Left renal pelvis (tissue), 4 donors: ENCODE measurements around the gene CDK15. TPM values are rescaled to one million over a fixed set of nuclear protein-coding genes. Genes with fewer than 3 reads are reported as not detected.
"Not testable (repeated sequence)": the region's sequence is repeated elsewhere in the genome, so short reads cannot be mapped to it uniquely, and the experiment has no call there.

ENCODE experiments used
- DNase-seq, 4 donors: peaks; one replicate each; pipeline ENCODE4 v3.0.0-alpha.2; 2013; ENCODE audit warnings: low read depth in 4 of 4, low spot score in 3 of 4
- polyA plus RNA-seq, 4 donors: library from polyadenylated mRNA; unstranded; fragments of 120-200 nt; gene quantifications; one replicate each; pipeline ENCODE4 v1.2.1, GENCODE V29; 2013; ENCODE audit not compliant: insufficient read length in 4 of 4

The CDK15 gene
- polyA plus RNA-seq = 1 to 10 TPM; 1.0 to 3.5 (median 1.3) TPM

DNA sequence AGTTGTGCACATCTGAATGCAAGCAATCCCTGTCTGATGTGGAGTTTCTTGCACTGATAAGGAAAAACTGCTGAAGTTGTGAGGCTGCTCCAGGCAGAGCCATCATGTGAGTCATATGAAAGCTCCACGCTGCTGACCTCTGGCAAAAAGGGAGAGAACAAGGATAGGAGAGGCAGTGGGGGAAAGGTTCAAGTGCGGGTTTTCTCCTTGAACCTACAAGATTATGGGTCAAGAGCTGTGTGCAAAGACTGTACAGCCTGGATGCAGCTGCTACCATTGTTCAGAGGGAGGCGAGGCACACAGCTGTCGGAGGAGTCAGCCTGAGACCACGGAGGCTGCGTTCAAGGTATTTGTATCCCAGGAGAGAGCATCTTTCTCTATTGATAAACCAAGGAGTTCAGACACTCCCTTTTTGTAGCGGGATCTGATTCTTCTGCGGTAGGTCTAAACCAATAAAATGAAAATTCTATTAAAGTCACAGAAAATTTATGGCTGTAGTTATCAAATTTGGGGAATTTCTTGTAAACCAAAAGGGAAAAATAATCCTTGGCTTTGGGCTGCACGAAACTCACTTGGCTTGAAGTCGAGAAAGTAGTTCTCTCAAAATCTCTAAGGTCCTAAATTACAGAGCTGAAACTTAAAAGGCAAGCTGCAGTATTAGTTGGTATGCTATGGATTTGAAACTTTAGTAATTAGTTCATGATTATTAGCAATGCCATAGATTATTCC, at the start of gene CDK15:
Gene CDK15, plus strand, starts transcription at position 96 of the 729 bp plus-strand sequence. Its CDS starts 128 bp downstream, at position 224.
- DNase-seq = peak in 1 of 4 donors; percentile 38

DNA sequence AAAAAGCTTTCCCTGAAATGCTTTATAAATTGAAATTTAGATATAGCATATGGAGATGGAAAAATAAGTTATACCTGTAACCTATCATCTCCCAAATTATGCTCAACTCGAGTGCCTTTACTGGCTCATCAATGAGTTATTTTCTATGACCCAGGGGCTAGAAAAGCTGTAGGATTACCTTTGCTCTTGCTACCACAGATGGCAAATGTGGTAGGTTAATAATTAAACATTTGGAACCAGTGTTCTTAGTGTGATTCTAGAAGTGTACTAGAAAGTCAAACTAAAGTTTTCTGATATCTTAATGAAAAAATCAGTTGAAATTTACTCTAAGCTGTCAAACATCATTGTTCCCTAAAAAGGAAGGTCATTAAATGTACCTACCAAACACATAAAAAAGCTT, 48.1 kb upstream of the CDK15 start:
- DNase-seq = no peak

DNA sequence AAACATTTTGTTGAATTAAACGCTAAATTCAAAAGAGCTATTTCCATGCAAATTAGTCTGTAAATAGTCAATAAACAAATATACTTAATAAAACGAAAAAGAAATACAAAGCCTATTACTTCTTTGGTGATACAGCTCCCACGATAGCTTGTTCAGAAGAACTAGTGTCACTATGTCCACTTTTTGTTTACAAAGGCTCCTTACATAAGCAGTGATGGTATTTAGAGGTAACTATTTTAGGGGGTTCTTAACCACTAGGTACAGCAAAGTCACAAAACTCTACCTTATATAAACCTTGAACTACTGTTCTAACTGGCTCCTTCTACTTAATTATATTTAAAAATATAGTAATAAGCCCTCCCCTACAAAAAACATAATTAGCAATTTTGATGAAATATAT, 47.5 kb upstream of the CDK15 start:
- no peak for DNase-seq

- no peak for DNase-seq
Observed at GRCh38 chr2:201759567-201759966, 46.8 kb upstream of the CDK15 start.

DNA sequence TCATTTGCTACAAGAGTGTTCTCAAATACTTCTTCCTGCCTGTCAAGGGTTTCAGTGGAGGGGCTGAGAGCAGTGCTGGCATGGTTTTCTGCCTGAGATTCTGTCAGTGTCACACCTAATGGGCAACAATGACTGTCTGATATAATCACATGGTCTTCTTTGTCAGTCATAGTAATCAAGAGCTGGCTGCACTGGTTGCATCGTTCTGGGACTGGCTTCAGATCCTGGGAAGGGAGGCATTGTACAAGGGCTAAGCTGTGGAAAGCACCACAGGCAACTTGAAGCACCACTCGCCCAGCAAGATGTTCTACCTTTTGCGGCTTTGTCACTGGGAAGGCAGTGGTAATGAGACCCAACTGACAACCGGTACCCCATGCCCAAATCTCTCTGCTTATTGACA, 45.2 kb upstream of the CDK15 start:
- DNase-seq = no peak

DNA sequence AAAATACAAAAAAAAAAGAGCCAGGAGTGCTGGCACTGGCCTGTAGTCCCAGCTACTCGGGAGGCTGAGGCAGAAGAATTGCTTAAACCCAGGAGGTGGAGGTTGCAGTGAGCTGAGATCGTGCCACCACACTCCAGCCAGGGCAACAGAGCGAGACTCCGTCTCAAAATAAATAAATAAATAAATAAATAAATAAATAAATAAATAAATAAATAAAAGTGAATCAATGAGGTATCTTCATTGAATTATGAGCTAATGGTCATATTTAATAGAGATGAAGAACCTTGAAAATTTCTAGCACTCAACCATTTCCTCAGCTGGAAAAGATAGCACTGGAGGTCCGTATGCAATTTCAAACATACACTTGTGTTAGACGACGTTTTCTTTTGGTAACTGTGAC, 41.9 kb upstream of the CDK15 start:
- not testable (repeated sequence) for DNase-seq

GRCh38 chr2:201765799-201766198, 40.5 kb upstream of the CDK15 start:
- no peak for DNase-seq

- DNase-seq = no peak
Observed at GRCh38 chr2:201768918-201769317, 37.4 kb upstream of the CDK15 start.

- DNase-seq = no peak
Observed at GRCh38 chr2:201769666-201770373, 36.5 kb upstream of the CDK15 start.

- DNase-seq = no peak
Observed at GRCh38 chr2:201773990-201774389, 32.3 kb upstream of the CDK15 start.

DNA sequence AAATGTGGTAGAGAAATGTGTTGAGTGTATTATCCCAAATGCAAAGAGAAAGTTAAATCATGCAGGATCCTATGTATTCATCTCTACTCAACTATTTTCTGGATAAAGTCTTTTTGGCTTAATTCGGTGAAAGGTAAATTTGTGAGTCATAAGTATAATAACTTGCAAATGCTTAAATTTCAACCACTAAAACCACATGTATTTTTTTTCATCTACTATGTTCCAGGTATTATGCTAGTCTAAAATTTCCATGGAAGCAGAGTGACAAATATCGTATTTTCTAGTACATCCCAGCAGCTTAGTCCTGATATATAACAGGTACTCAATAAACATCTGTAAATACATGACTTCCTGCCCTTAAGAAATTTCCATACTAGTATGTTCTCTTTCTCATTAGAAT, 31.8 kb upstream of the CDK15 start:
- DNase-seq = no peak

GRCh38 chr2:201775326-201775725, 31.0 kb upstream of the CDK15 start:
- DNase-seq = no peak

DNA sequence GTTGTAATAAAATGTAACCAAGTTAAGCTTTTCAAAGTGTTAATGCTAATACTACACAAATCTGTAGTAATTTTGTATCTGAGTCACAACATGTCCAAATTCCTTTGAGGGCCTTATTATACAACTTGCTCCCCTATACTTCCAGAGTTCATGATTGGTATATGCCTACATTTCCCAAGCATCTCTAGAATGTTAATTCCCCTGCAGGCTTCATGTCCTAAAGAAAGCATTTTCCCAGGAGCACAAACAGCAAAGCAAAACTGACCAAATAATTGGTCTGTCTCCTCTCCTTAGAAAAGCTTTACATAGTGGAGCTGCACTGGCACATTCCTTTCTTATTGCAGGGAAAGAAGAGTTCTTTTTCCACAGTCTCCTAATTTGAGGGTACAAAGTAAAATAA, 29.3 kb upstream of the CDK15 start:
- DNase-seq = no peak

- no peak for DNase-seq
Observed at GRCh38 chr2:201777869-201778268, 28.5 kb upstream of the CDK15 start.

- DNase-seq = peak in 2 of 4 donors; percentile 4 to 12
Observed at GRCh38 chr2:201779901-201780673, 26.2 kb upstream of the CDK15 start.

DNA sequence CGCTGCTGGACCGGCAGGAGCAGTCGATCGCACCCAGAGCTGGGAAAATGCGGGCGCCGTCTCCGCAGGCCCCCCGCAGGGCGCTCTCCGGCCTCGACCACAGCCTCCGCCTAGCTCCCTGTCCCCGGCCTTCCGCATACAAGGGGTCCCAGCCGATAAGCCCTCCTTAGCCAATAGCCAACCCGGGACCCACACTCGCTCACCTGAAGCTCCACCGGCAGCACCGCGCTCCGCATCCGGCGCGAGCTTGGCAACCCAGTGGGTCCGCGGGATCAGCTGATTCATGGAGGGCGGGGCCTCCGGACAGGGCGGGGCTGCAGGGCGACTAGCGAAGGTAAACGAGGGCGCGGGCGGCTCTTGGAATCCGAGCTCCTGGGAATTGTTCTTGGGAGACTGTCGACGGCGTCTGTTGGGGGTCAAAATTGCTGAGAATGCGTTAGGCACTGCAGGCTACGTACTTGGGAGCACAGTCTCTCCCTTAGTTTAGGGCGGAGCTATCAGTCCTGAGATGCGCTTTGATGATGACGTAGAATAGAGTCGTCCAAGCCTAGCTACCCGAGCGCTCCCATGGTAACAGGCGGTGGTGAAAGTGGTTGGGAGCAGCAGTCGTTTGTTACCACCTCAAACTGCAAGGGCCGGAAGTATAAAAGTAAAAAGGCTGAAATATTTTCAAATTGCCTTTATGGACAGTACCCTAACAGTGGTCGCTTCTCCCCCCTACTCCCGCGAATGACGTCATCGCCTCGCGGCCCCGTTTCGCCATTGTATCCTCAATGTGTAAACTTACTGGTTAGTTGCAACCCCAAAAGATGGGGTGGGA, 25.5 kb upstream of the CDK15 start, which contains the start of gene ALS2:
Gene ALS2, minus strand, starts transcription at position 260 of the 820 bp plus-strand sequence. CDS start 12,048 bp downstream, outside the sequence.
- DNase-seq = peak; percentile 96 to 98 (median 97)

GRCh38 chr2:201781557-201782051, 24.7 kb upstream of the CDK15 start:
- peak in 2 of 4 donors; percentile 3 to 31 for DNase-seq

DNA sequence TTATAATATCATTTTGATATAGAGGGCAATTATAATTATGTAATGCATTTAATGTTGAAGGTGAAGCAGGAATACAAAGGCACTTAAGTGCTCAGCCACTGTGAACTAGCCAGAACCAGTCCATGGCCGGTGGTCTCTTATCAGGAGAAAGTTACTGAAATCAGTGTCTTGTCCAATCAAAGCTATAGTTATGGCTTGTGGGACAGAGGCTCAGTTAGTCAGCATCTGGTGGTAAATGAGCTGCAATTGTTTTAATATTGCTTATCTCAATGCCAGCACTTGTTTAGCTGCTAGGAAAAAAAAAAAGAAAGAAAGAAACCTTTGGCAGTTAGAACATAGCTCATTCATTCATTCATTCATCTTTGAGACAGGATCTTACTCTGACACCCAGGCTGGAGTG, 21.8 kb upstream of the CDK15 start:
- DNase-seq = no peak

- no peak for DNase-seq
Observed at GRCh38 chr2:201785135-201785534, 21.2 kb upstream of the CDK15 start.

DNA sequence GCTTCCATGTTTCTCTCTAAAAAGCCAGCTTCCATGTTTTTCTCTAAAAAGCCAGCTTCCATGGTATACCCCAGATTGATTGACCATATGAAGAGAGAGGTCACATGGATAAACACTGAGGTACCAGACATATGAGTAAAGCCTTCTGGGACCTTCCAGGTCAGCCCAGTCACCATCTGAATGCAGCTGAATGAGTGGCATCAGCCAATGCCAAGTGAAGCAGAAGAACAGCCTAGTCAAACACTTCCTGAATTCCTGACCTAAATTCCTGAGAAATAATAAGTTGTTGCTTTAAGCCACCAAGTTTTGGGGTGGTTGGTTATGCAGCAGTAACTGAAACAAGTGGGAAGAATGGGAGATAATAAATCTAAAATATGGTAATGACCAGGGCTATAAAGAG, 19.9 kb upstream of the CDK15 start:
- no peak for DNase-seq
